Testis (tissue), 2 donors: ENCODE measurements around the gene DCTN5.

Source experiments
- CTCF ChIP-seq, 3 experiments: fragments of 450-650 bp in 2 of 3; fragments of 200-600 bp in 1 of 3; sonication (generic) in 1 of 3; IDR thresholded peaks; one replicate each; pipeline ENCODE4 v1.5.1; 2016 to 2019; ENCODE audit warnings: antibody characterized with exemption in 3 of 3, mild to moderate bottlenecking in 2 of 3, moderate library complexity in 1 of 3
- POLR2A ChIP-seq: fragments of 450-650 bp; IDR thresholded peaks from one replicate; pipeline ENCODE4 v1.6.1; 2017; ENCODE audit warnings: antibody characterized with exemption, mild to moderate bottlenecking, moderate library complexity

GRCh38 chr16:23704772-23705516, 63.7 kb downstream of the DCTN5 start:
- TF ChIP-seq CTCF (IDR thresholded peaks at IDR 0.05) = no peak
- TF ChIP-seq POLR2A = no peak
